Measurements from ENCODE around the gene CCDC188.
A peak's percentile ranks its signal among the peaks of the same experiment; 100 is the strongest.

CCDC188 gene

GRCh38 chr22:20147237-20147988, 3.4 kb downstream of the CCDC188 start:
- no peak for DNase-seq

GRCh38 chr22:20146777-20147176, 4.1 kb downstream of the CCDC188 start:
- no peak for DNase-seq

- no peak for DNase-seq
Observed at GRCh38 chr22:20145832-20146223, 5.0 kb downstream of the CCDC188 start.

- DNase-seq, result no peak
Observed at GRCh38 chr22:20145206-20145831, 5.5 kb downstream of the CCDC188 start.

- no peak for DNase-seq
Observed at GRCh38 chr22:20143883-20144665, 6.8 kb downstream of the CCDC188 start.

GRCh38 chr22:20142711-20143621, 7.9 kb downstream of the CCDC188 start:
- no peak for DNase-seq

- peak; percentile 48 for DNase-seq
Observed at GRCh38 chr22:20141186-20142077, 9.4 kb downstream of the CCDC188 start.

GRCh38 chr22:20140521-20140964, 10.3 kb downstream of the CCDC188 start:
- no peak for DNase-seq

- DNase-seq, result no peak
Observed at GRCh38 chr22:20140107-20140445, 10.8 kb downstream of the CCDC188 start.

- DNase-seq, result no peak
Observed at GRCh38 chr22:20139391-20140106, 11.3 kb downstream of the CCDC188 start.

GRCh38 chr22:20138868-20139267, 12.0 kb downstream of the CCDC188 start:
- no peak for DNase-seq

GRCh38 chr22:20138417-20138738, 12.5 kb downstream of the CCDC188 start:
- no peak for DNase-seq

- DNase-seq, result no peak
Observed at GRCh38 chr22:20137671-20138416, 13.0 kb downstream of the CCDC188 start.

GRCh38 chr22:20137113-20137512, 13.7 kb downstream of the CCDC188 start:
- no peak for DNase-seq

GRCh38 chr22:20136603-20136873, 14.3 kb downstream of the CCDC188 start:
- no peak for DNase-seq

GRCh38 chr22:20135806-20136602, 14.9 kb downstream of the CCDC188 start:
- no peak for DNase-seq

GRCh38 chr22:20135265-20135664, 15.6 kb downstream of the CCDC188 start:
- DNase-seq, result no peak

GRCh38 chr22:20133930-20134549, 16.8 kb downstream of the CCDC188 start:
- no peak for DNase-seq

- DNase-seq, result no peak
Observed at GRCh38 chr22:20132686-20133246, 18.1 kb downstream of the CCDC188 start.

Measured in amniotic stem cell (primary cell).